ENCODE measurements around the gene KDELR3. TPM values are rescaled to one million over a fixed set of nuclear protein-coding genes. Genes with fewer than 3 reads are reported as not detected.

KDELR3 gene
- total RNA-seq, 1 experiment from 2014 or later: 33.1 TPM

DNA sequence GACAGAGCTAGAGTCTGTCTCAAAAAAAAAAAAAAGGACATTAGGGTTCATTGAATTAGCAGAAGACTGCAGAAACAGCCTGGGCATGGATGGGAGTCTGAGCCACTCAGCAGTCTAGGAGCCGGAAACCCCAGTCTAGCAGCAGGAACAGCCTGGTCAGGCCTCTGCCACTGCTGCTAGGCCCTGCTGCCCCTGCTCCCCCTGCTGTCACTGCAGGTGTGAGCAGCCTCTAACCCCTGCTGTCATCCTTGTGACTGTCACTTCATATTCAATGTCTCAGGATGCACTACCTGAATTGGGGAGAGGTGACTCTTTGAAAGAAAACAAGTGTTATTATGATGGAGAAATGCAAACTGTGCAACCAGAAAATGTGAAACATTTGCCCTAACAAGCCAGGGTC is 45.2 kb downstream of the KDELR3 start (continued):
- TF ChIP-seq, protein P1, sequence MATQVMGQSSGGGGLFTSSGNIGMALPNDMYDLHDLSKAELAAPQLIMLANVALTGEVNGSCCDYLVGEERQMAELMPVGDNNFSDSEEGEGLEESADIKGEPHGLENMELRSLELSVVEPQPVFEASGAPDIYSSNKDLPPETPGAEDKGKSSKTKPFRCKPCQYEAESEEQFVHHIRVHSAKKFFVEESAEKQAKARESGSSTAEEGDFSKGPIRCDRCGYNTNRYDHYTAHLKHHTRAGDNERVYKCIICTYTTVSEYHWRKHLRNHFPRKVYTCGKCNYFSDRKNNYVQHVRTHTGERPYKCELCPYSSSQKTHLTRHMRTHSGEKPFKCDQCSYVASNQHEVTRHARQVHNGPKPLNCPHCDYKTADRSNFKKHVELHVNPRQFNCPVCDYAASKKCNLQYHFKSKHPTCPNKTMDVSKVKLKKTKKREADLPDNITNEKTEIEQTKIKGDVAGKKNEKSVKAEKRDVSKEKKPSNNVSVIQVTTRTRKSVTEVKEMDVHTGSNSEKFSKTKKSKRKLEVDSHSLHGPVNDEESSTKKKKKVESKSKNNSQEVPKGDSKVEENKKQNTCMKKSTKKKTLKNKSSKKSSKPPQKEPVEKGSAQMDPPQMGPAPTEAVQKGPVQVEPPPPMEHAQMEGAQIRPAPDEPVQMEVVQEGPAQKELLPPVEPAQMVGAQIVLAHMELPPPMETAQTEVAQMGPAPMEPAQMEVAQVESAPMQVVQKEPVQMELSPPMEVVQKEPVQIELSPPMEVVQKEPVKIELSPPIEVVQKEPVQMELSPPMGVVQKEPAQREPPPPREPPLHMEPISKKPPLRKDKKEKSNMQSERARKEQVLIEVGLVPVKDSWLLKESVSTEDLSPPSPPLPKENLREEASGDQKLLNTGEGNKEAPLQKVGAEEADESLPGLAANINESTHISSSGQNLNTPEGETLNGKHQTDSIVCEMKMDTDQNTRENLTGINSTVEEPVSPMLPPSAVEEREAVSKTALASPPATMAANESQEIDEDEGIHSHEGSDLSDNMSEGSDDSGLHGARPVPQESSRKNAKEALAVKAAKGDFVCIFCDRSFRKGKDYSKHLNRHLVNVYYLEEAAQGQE (IDR thresholded peaks at IDR 0.05; ENCODE audit: low read depth): no peak
- TF ChIP-seq, protein P2, sequence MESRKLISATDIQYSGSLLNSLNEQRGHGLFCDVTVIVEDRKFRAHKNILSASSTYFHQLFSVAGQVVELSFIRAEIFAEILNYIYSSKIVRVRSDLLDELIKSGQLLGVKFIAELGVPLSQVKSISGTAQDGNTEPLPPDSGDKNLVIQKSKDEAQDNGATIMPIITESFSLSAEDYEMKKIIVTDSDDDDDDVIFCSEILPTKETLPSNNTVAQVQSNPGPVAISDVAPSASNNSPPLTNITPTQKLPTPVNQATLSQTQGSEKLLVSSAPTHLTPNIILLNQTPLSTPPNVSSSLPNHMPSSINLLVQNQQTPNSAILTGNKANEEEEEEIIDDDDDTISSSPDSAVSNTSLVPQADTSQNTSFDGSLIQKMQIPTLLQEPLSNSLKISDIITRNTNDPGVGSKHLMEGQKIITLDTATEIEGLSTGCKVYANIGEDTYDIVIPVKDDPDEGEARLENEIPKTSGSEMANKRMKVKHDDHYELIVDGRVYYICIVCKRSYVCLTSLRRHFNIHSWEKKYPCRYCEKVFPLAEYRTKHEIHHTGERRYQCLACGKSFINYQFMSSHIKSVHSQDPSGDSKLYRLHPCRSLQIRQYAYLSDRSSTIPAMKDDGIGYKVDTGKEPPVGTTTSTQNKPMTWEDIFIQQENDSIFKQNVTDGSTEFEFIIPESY (IDR thresholded peaks at IDR 0.05; ENCODE audit: extremely low read depth, insufficient replicate concordance, low read length): no peak
- TF ChIP-seq ZNF274 (IDR thresholded peaks at IDR 0.05; ENCODE audit: low read depth, low read length): no peak
- TF ChIP-seq SIN3A (IDR thresholded peaks at IDR 0.05; ENCODE audit: low read depth): no peak
- no peak for TF ChIP-seq CEBPB (IDR thresholded peaks at IDR 0.05; ENCODE audit: low read depth)

DNA sequence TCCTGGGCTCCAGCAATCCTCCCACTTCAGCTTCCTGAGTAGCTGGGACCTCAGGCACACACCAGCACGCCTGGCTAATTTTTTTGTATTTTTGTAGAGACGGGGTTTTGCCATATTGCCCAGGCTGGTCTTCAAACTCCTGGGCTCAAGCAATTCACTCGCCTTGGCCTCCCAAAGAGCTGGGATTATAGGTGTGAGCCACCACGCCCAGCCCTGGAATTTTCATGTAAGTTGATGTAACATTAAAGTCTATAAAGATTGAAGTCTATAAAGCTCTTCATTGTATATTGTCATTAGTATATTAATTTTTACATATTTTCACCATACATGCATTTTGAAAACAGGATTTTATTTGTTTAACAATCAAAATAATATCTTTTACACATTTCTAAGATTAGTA is 50.7 kb downstream of the KDELR3 start:
- no peak overlapping the region for H3K9ac ChIP-seq (ENCODE audit: low read length)
- no peaks in the 10 kb centered on the region for H4K20me1 ChIP-seq (ENCODE audit: insufficient read depth)
- ATAC-seq: no peak
- no peak overlapping the region for H2AFZ ChIP-seq (ENCODE audit: low read depth, low read length, poor library complexity, severe bottlenecking)
- DNase-seq (ENCODE audit: low read depth, low spot score): no peak
- H3K9me2 ChIP-seq (ENCODE audit: insufficient read depth): no peaks in the 10 kb centered on the region
- no TSS peak for BruUV-seq (replicated peaks)
- RAD21 ChIA-PET (ENCODE audit: low non-redundant PET in 1 of 2, low total read pairs in 2 of 2, uncharacterized antibody in 2 of 2, unreplicated experiment in 2 of 2): no interaction called here
- no peak overlapping the region for H3K27ac ChIP-seq (ENCODE audit: low read depth, low read length)
- CTCF ChIA-PET: no interaction called here
- no peaks in the 10 kb centered on the region for H3K4me1 ChIP-seq (ENCODE audit: control insufficient read depth in 1 of 2, insufficient read depth in 2 of 2, low read length in 2 of 2)
- H3K4me2 ChIP-seq (ENCODE audit: low read length): no peak overlapping the region
- H3K9me3 ChIP-seq (ENCODE audit: control insufficient read depth in 1 of 2, insufficient read depth in 1 of 2, low read depth in 1 of 2, low read length in 2 of 2): no peaks in the 10 kb centered on the region
- no peak for TF ChIP-seq POLR2A (IDR thresholded peaks at IDR 0.05; ENCODE audit: borderline replicate concordance, extremely low read depth, insufficient read depth, insufficient read length)
- no peaks in the 10 kb centered on the region for H3K36me3 ChIP-seq (ENCODE audit: control insufficient read depth in 1 of 2, insufficient read depth in 2 of 2, low read length in 2 of 2)
- no peak overlapping the region for H3K4me3 ChIP-seq (replicated peaks in 1 of 2; ENCODE audit: low read depth in 1 of 2, low read length in 2 of 2)
- POLR2A ChIA-PET: no interaction called here
- no peaks in the 10 kb centered on the region for H3K27me3 ChIP-seq (ENCODE audit: insufficient read depth, low read length)
- H3K79me2 ChIP-seq (ENCODE audit: insufficient read depth, low read length): no peaks in the 10 kb centered on the region
- intact Hi-C loops (cut with micrococcal nuclease): no loop called here

Measured in HCT116 (cell line).